OCI-LY3 (cell line): ENCODE results near the gene MSH6.

ENCODE experiments used
- H2AFZ ChIP-seq: fragments of 200-600, 300-600 bp; shearing (Covaris generic); 2 replicates; pipeline ENCODE4 v1.6.0; 2014; ENCODE audit warnings: antibody characterized with exemption, low read depth, low read length
- H3K27ac ChIP-seq: fragments of 200-600, 300-600 bp; sonication (generic); 2 replicates; pipeline ENCODE4 v1.5.1; 2014; ENCODE audit warnings: mild to moderate bottlenecking, low read length, moderate library complexity, mixed read lengths
- H3K27me3 ChIP-seq: fragments of 200-600, 300-600 bp; sonication (generic); 2 replicates; pipeline ENCODE4 v1.6.1; 2014; ENCODE audit warnings: low read depth, low read length, mixed read lengths
- H3K36me3 ChIP-seq: fragments of 200-600, 300-600 bp; sonication (generic); replicated peaks from 2 replicates; pipeline ENCODE3; 2014; ENCODE audit warnings: low read depth, low read length, mixed read lengths
- H3K4me1 ChIP-seq: fragments of 300-600, 200-600 bp; sonication (generic); 2 replicates; pipeline ENCODE4 v1.6.1; 2014; ENCODE audit warnings: low read length, mixed read lengths
- H3K4me2 ChIP-seq: fragments of 200-600, 300-600 bp; sonication (generic); 2 replicates; pipeline ENCODE4 v1.6.1; 2014; ENCODE audit warnings: low read length, mixed read lengths
- H3K4me3 ChIP-seq: fragments of 300-600, 200-600 bp; sonication (generic); 2 replicates; pipeline ENCODE4 v1.5.1; 2014; ENCODE audit warnings: antibody characterized with exemption, mild to moderate bottlenecking, low read length, moderate library complexity
- H3K79me2 ChIP-seq: fragments of 300-600, 200-600 bp; shearing (Covaris generic); 2 replicates; pipeline ENCODE4 v1.6.1; 2014; ENCODE audit warnings: mild to moderate bottlenecking, low read length, mixed read lengths
- H3K9ac ChIP-seq: fragments of 300-600, 200-600 bp; shearing (Covaris generic); 2 replicates; pipeline ENCODE4 v1.6.0; 2014; ENCODE audit warnings: mild to moderate bottlenecking, low read length, moderate library complexity
- H3K9me3 ChIP-seq: fragments of 200-600, 300-600 bp; shearing (Covaris generic); 2 replicates; pipeline ENCODE4 v1.6.1; 2014; ENCODE audit warnings: low read length, mixed read lengths; ENCODE audit not compliant: insufficient read depth
- H4K20me1 ChIP-seq: fragments of 200-600, 300-600 bp; sonication (generic); 2 replicates; pipeline ENCODE4 v1.6.1; 2016; ENCODE audit warnings: low read length, mixed read lengths; ENCODE audit not compliant: insufficient read depth
- CTCF ChIP-seq: fragments of 200-600, 300-600 bp; sonication (generic); IDR thresholded peaks from 2 replicates; pipeline ENCODE4 v1.5.1; 2014; ENCODE audit warnings: antibody characterized with exemption, low read length, low read depth
- EZH2phosphoT487 ChIP-seq: fragments of 200-600 bp; shearing (Covaris generic); IDR thresholded peaks from 2 replicates; pipeline ENCODE4 v1.6.1; 2018; ENCODE audit warnings: antibody characterized with exemption, mixed run types, low read depth

Gene MSH6

GRCh38 chr2:47782381-47782670 is 619 bp upstream of the MSH6 start:
- Histone ChIP-seq H4K20me1 (peaks cover 35% of the 10 kb centered on the region), H3K4me1 (peaks cover 10% of the 10 kb centered on the region), H3K27ac (peak overlapping the region; percentile 58), H3K79me2 (peaks cover 43% of the 10 kb centered on the region), H3K4me2 (peak overlapping the region; percentile 84), H2AFZ (peak overlapping the region; percentile 94), H3K9ac (peak overlapping the region; percentile 86), H3K36me3 (peaks cover 13% of the 10 kb centered on the region), H3K27me3 (no peaks in the 10 kb centered on the region), H3K9me3 (no peaks in the 10 kb centered on the region), H3K4me3 (peak overlapping the region; percentile 92)
- no peak for TF ChIP-seq EZH2phosphoT487
- no peak for TF ChIP-seq CTCF

- H4K20me1 ChIP-seq: peaks cover 43% of the 10 kb centered on the region
- H3K4me2 ChIP-seq: peak overlapping the region; percentile 56
- TF ChIP-seq CTCF: no peak
- TF ChIP-seq EZH2phosphoT487: no peak
- H3K27ac ChIP-seq: peak overlapping the region; percentile 75
- H3K79me2 ChIP-seq: peaks cover 57% of the 10 kb centered on the region
- no peak overlapping the region; the same call in 1 of the 2 replicates for H2AFZ ChIP-seq
- H3K4me1 ChIP-seq: peaks cover 10% of the 10 kb centered on the region
- H3K9me3 ChIP-seq: no peaks in the 10 kb centered on the region
- peak overlapping the region; percentile 92 for H3K4me3 ChIP-seq
- peak overlapping the region; percentile 88 for H3K9ac ChIP-seq
- H3K36me3 ChIP-seq: peaks cover 13% of the 10 kb centered on the region
- no peaks in the 10 kb centered on the region for H3K27me3 ChIP-seq
Observed at GRCh38 chr2:47783486-47784351, 774 bp downstream of the MSH6 start.

- no peaks in the 10 kb centered on the region for H3K27me3 ChIP-seq
- peaks cover 13% of the 10 kb centered on the region for H3K36me3 ChIP-seq
- no peak for TF ChIP-seq CTCF
- no peak for TF ChIP-seq EZH2phosphoT487
- peaks cover 64% of the 10 kb centered on the region for H3K79me2 ChIP-seq
- peak overlapping the region; percentile 92 for H3K4me3 ChIP-seq
- peaks cover 48% of the 10 kb centered on the region for H4K20me1 ChIP-seq
- peak overlapping the region; percentile 46 for H3K9ac ChIP-seq
- H3K9me3 ChIP-seq: no peaks in the 10 kb centered on the region
- H3K4me1 ChIP-seq: peaks cover 10% of the 10 kb centered on the region
- no peak overlapping the region for H3K27ac ChIP-seq
- H2AFZ ChIP-seq: no peak overlapping the region
- H3K4me2 ChIP-seq: peak overlapping the region; percentile 56
Observed at GRCh38 chr2:47784352-47784851, 1.5 kb downstream of the MSH6 start.

GRCh38 chr2:47785986-47786385 is 3.0 kb downstream of the MSH6 start:
- Histone ChIP-seq H3K4me2 (no peak overlapping the region), H3K9ac (no peak overlapping the region), H3K36me3 (peaks cover 21% of the 10 kb centered on the region), H4K20me1 (peaks cover 64% of the 10 kb centered on the region), H3K27me3 (no peaks in the 10 kb centered on the region), H2AFZ (no peak overlapping the region), H3K27ac (no peak overlapping the region), H3K79me2 (peaks cover 80% of the 10 kb centered on the region), H3K9me3 (no peaks in the 10 kb centered on the region), H3K4me3 (no peak overlapping the region), H3K4me1 (peaks cover 10% of the 10 kb centered on the region)
- TF ChIP-seq CTCF (no peak), EZH2phosphoT487 (no peak)
